AG04450 (cell line): ENCODE results near the gene FSTL1. TPM values are rescaled to one million over a fixed set of nuclear protein-coding genes. Genes with fewer than 3 reads are reported as not detected.

Experiments used
- CTCF ChIA-PET: fragments of 300-600, 350-600 bp; formaldehyde crosslinking; extraction: SDS; loops from one replicate; lab custom pipeline; 2022; ENCODE audit warnings: antibody characterized with exemption, inconsistent platforms; lab: Charles Lee
- POLR2A ChIA-PET: fragments of 350-600 bp; formaldehyde crosslinking; extraction: SDS; loops from one replicate; lab custom pipeline; 2021; ENCODE audit warnings: antibody characterized with exemption, inconsistent platforms; lab: Yijun Ruan, JAX
- DNase-seq: peaks from one replicate; pipeline ENCODE4 v3.0.0-alpha.2; 2011; ENCODE audit warnings: low read depth, low spot score
- H3K27ac ChIP-seq: one replicate; pipeline ENCODE4 v1.5.1; 2012; ENCODE audit warnings: low read depth, low read length, control low read depth
- H3K27me3 ChIP-seq: one replicate; pipeline ENCODE4 v1.6.0; 2012; ENCODE audit warnings: low read length; ENCODE audit not compliant: control insufficient read depth, insufficient read depth
- H3K4me3 ChIP-seq: 2 replicates; pipeline ENCODE4 v1.5.1; 2011; ENCODE audit warnings: mild to moderate bottlenecking, low read depth, low read length, control low read depth
- H3K9me3 ChIP-seq: 2 replicates; pipeline ENCODE4 v1.5.1; 2012; ENCODE audit warnings: low read length; ENCODE audit not compliant: control insufficient read depth, insufficient read depth
- CTCF ChIP-seq: IDR thresholded peaks from 2 replicates; pipeline ENCODE4 v1.5.1; 2011; ENCODE audit warnings: low read depth, low read length, control low read depth, inconsistent platforms
- polyA plus RNA-seq: library from polyadenylated mRNA; depleted of rRNA; stranded (reverse); fragments of >200 nt; gene quantifications from 2 replicates; pipeline ENCODE4 v1.2.3, GENCODE V29; 2011

The FSTL1 gene
- polyA plus RNA-seq, 1 experiment: 1,126 TPM

GRCh38 chr3:120420928-120421551, 29.8 kb downstream of the FSTL1 start:
- Histone ChIP-seq H3K27ac (peak overlapping the region; percentile 0), H3K9me3 (no peaks in the 10 kb centered on the region), H3K4me3 (no peak overlapping the region), H3K27me3 (no peaks in the 10 kb centered on the region)
- ChIA-PET POLR2A (interaction anchor here (1.0 to 3.4 kb wide), 4 partner anchors 11 to 72 kb away, joined by 3 to 21 read pairs (median 6); partner anchors contain the start of gene FSTL1), CTCF (interaction anchor here (0.7 to 12.6 kb wide), 7 partner anchors 14 to 177 kb away, joined by 3 to 209 read pairs (median 4); no protein-coding TSS in a partner anchor)
- DNase-seq: no peak
- peak; percentile 36 for TF ChIP-seq CTCF

GRCh38 chr3:120420360-120420759, 30.4 kb downstream of the FSTL1 start:
- ChIA-PET POLR2A (interaction anchor here (1.0 to 3.4 kb wide), 2 partner anchors 19 to 30 kb away, joined by 5 to 21 read pairs; partner anchors contain the start of gene FSTL1), CTCF (interaction anchor here (2.5 to 12.6 kb wide), 3 partner anchors 24 to 176 kb away, joined by 9 to 209 read pairs (median 18); no protein-coding TSS in a partner anchor)
- H3K27ac ChIP-seq: no peak overlapping the region
- H3K27me3 ChIP-seq: no peaks in the 10 kb centered on the region
- H3K4me3 ChIP-seq: no peak overlapping the region
- no peak for TF ChIP-seq CTCF
- DNase-seq: no peak
- no peaks in the 10 kb centered on the region for H3K9me3 ChIP-seq

- ChIA-PET CTCF (interaction anchor here (2.5 to 12.6 kb wide), 3 partner anchors 24 to 175 kb away, joined by 9 to 209 read pairs (median 18); no protein-coding TSS in a partner anchor), POLR2A (interaction anchor here (0.7 to 3.4 kb wide), 3 partner anchors 19 to 139 kb away, joined by 3 to 21 read pairs (median 5); partner anchors contain the start of gene FSTL1)
- TF ChIP-seq CTCF: no peak
- H3K27ac ChIP-seq: no peak overlapping the region
- no peaks in the 10 kb centered on the region for H3K9me3 ChIP-seq
- DNase-seq: no peak
- H3K4me3 ChIP-seq: no peak overlapping the region
- no peaks in the 10 kb centered on the region for H3K27me3 ChIP-seq
Measured at GRCh38 chr3:120419797-120420196, 31.0 kb downstream of the FSTL1 start.

GRCh38 chr3:120418866-120419490, 31.8 kb downstream of the FSTL1 start:
- Histone ChIP-seq H3K9me3 (no peaks in the 10 kb centered on the region), H3K27ac (no peak overlapping the region), H3K4me3 (no peak overlapping the region), H3K27me3 (no peaks in the 10 kb centered on the region)
- no peak for DNase-seq
- ChIA-PET CTCF (interaction anchor here (1.7 to 12.6 kb wide), 6 partner anchors 26 to 175 kb away, joined by 5 to 209 read pairs (median 28); partner anchors contain the start of gene LRRC58), POLR2A (interaction anchor here (0.7 kb wide), 1 partner anchor 140 kb away, joined by 3 read pairs; no protein-coding TSS in a partner anchor)
- no peak for TF ChIP-seq CTCF
